CD14-positive monocyte (primary cell): ENCODE results near the gene COL4A5. TPM values are rescaled to one million over a fixed set of nuclear protein-coding genes. Genes with fewer than 3 reads are reported as not detected.

Experiments
- DNase-seq, 3 donors: peaks; one replicate each; pipeline ENCODE4 v3.0.0-alpha.2; 2011 to 2022
- H2AFZ ChIP-seq: 2 replicates; pipeline ENCODE4 v1.6.0; 2012; ENCODE audit warnings: mild to moderate bottlenecking, low read depth, low read length, inconsistent platforms; ENCODE audit not compliant: insufficient read depth, poor library complexity, severe bottlenecking
- H3K27ac ChIP-seq, 2 donors: 1 replicate in 1 of 2; 2 replicates in 1 of 2; pipeline ENCODE4 v1.5.1; 2012 to 2013; ENCODE audit warnings: low read length in 2 of 2, control low read depth in 1 of 2, inconsistent platforms in 1 of 2, low read depth in 1 of 2, mild to moderate bottlenecking in 1 of 2
- H3K27me3 ChIP-seq, 2 donors: one replicate each; pipeline versions ENCODE4 v1.6.0 to v1.6.1; 2011 to 2013; ENCODE audit warnings: low read length in 2 of 2; ENCODE audit not compliant: control insufficient read depth in 2 of 2, insufficient read depth in 2 of 2
- H3K36me3 ChIP-seq, 2 donors: replicated peaks in 1 of 2; 1 replicate in 1 of 2; 2 replicates in 1 of 2; pipeline versions ENCODE4 v1.5.1 to v1.6.1; 2012 to 2013; ENCODE audit warnings: low read length in 2 of 2, control low read depth in 1 of 2, inconsistent platforms in 1 of 2, mild to moderate bottlenecking in 1 of 2; ENCODE audit not compliant: insufficient read depth in 2 of 2, control insufficient read depth in 1 of 2
- H3K4me1 ChIP-seq, 2 donors: 1 replicate in 1 of 2; 2 replicates in 1 of 2; pipeline versions ENCODE4 v1.5.1 to v1.6.1; 2012 to 2013; ENCODE audit warnings: low read length in 2 of 2, control low read depth in 1 of 2, inconsistent platforms in 1 of 2, mild to moderate bottlenecking in 1 of 2, moderate library complexity in 1 of 2; ENCODE audit not compliant: insufficient read depth in 2 of 2, control insufficient read depth in 1 of 2
- H3K4me2 ChIP-seq: replicated peaks from 2 replicates; pipeline ENCODE3; 2012; ENCODE audit warnings: low read length, moderate library complexity, mild to moderate bottlenecking; ENCODE audit not compliant: poor library complexity, severe bottlenecking; ENCODE audit errors: extremely low read depth
- H3K4me3 ChIP-seq, 3 experiments: fragments of 200-600 bp in 1 of 3; sonication (generic) in 1 of 3; replicated peaks in 1 of 3; 1 replicate in 2 of 3; 2 replicates in 1 of 3; pipeline ENCODE4 v1.5.1; 2011 to 2013; ENCODE audit warnings: low read length in 3 of 3, mild to moderate bottlenecking in 3 of 3, control low read depth in 2 of 3, low read depth in 2 of 3, inconsistent platforms in 1 of 3, moderate library complexity in 1 of 3
- H3K79me2 ChIP-seq: 2 replicates; pipeline ENCODE4 v1.6.0; 2012; ENCODE audit warnings: mild to moderate bottlenecking, control low read depth, inconsistent platforms, low read length, moderate library complexity; ENCODE audit not compliant: insufficient read depth
- H3K9ac ChIP-seq: 2 replicates; pipeline ENCODE4 v1.6.0; 2017; ENCODE audit warnings: low read length, mild to moderate bottlenecking; ENCODE audit not compliant: insufficient read depth, poor library complexity, severe bottlenecking
- H3K9me3 ChIP-seq, 2 donors: replicated peaks in 1 of 2; 1 replicate in 1 of 2; 2 replicates in 1 of 2; pipeline versions ENCODE4 v1.5.1 to v1.6.1; 2012 to 2013; ENCODE audit warnings: low read length in 2 of 2, control low read depth in 1 of 2; ENCODE audit not compliant: control insufficient read depth in 1 of 2, insufficient read depth in 1 of 2
- H4K20me1 ChIP-seq: 2 replicates; pipeline ENCODE4 v1.6.0; 2012; ENCODE audit warnings: mild to moderate bottlenecking, low read length, control low read depth, moderate library complexity; ENCODE audit not compliant: insufficient read depth
- H3K27ac Mint-ChIP-seq, 7 donors: one replicate each; pipeline ENCODE4 v1.8.0; 2020; ENCODE audit warnings: mild to moderate bottlenecking in 7 of 7, mixed read lengths in 7 of 7, moderate library complexity in 6 of 7, inconsistent platforms in 2 of 7
- H3K27me3 Mint-ChIP-seq, 3 donors: one replicate each; pipeline ENCODE4 v1.8.0; 2021 to 2022; ENCODE audit warnings: low read depth in 3 of 3, mild to moderate bottlenecking in 3 of 3, mixed read lengths in 3 of 3, moderate library complexity in 3 of 3, inconsistent platforms in 1 of 3
- H3K36me3 Mint-ChIP-seq, 2 donors: one replicate each; pipeline ENCODE4 v1.8.0; 2020; ENCODE audit warnings: mixed read lengths in 2 of 2, inconsistent platforms in 1 of 2, mild to moderate bottlenecking in 1 of 2
- H3K4me1 Mint-ChIP-seq: one replicate; pipeline ENCODE4 v1.8.0; 2020; ENCODE audit warnings: mild to moderate bottlenecking, mixed read lengths
- H3K4me3 Mint-ChIP-seq, 2 donors: one replicate each; pipeline ENCODE4 v1.8.0; 2020; ENCODE audit warnings: mild to moderate bottlenecking in 2 of 2, mixed read lengths in 2 of 2, moderate library complexity in 1 of 2
- H3K9me3 Mint-ChIP-seq, 7 donors: one replicate each; pipeline ENCODE4 v1.8.0; 2020 to 2022; ENCODE audit warnings: mixed read lengths in 7 of 7, mild to moderate bottlenecking in 6 of 7, moderate library complexity in 6 of 7, inconsistent platforms in 2 of 7
- CTCF ChIP-seq: fragments of 200-600 bp; IDR thresholded peaks from one replicate; pipeline ENCODE4 v1.8.0; 2022; ENCODE audit warnings: antibody characterized with exemption, mild to moderate bottlenecking
- WGBS: methylation state at CpG from one replicate; pipeline ENCODE4 v1.1.5; 2013; ENCODE audit warnings: missing lambda C conversion rate; ENCODE audit not compliant: insufficient coverage; 5-methylcytosine and 5-hydroxymethylcytosine counted together
- intact Hi-C, 2 donors: fragments of 100-400 bp; cut with micrococcal nuclease; formaldehyde crosslinking; loops; one replicate each; pipeline versions ENCODE4 v1.15.0 to v1.15.1; 2023
- polyA plus RNA-seq, 3 donors: library from polyadenylated mRNA; depleted of rRNA in 1 of 3; unstranded in 2 of 3; stranded (reverse) in 1 of 3; fragments of 300-500 nt in 2 of 3; fragments of >200 nt in 1 of 3; fragmentation: Illumina TruSeq in 2 of 3; gene quantifications; 1 replicate in 2 of 3; 2 replicates in 1 of 3; pipeline ENCODE4 v1.2.3, GENCODE V29; 2012 to 2021

Gene COL4A5
- polyA plus RNA-seq, 3 donors = not detected

- no peaks in the 10 kb centered on the region for H3K4me1 ChIP-seq
- peaks cover 54 to 69% (median 67%) of the 10 kb centered on the region in 3 donors for H3K27me3 Mint-ChIP-seq
- WGBS = 4% methylated on average over 17 of the region's 62 CpGs
- H4K20me1 ChIP-seq = no peaks in the 10 kb centered on the region
- no peaks in the 10 kb centered on the region for H3K79me2 ChIP-seq
- no peak for DNase-seq
- no peak within 1 kb of the TSS for H2AFZ ChIP-seq
- no peak within 1 kb of the TSS for H3K9ac ChIP-seq
- peaks cover 10 to 68% of the 10 kb centered on the region in 2 donors for H3K27me3 ChIP-seq
- H3K9me3 ChIP-seq = peaks cover 0 to 12% of the 10 kb centered on the region in 2 donors
- peak within 1 kb of the TSS; percentile 27 for H3K4me2 ChIP-seq
- no peaks in the 10 kb centered on the region for H3K36me3 ChIP-seq
- H3K27ac ChIP-seq = no peak within 1 kb of the TSS
- no peak for TF ChIP-seq CTCF
- H3K4me3 Mint-ChIP-seq = peak within 1 kb of the TSS in 1 of 2 donors; percentile 73
- H3K4me3 ChIP-seq = no peak within 1 kb of the TSS
- peaks cover 0 to 41% (median 14%) of the 10 kb centered on the region in 7 donors for H3K9me3 Mint-ChIP-seq
- no peak within 1 kb of the TSS for H3K27ac Mint-ChIP-seq
- intact Hi-C loops = no loop called here
- H3K36me3 Mint-ChIP-seq = no peaks in the 10 kb centered on the region
- peaks cover 1% of the 10 kb centered on the region for H3K4me1 Mint-ChIP-seq
These were observed 297.2 kb downstream of the COL4A5 start, which contains the start of gene IRS4 for GRCh38 chrX:108736509-108737479. Gene IRS4, minus strand, starts transcription at chrX:108736563.

GRCh38 chrX:108737754-108738153 lies 298.1 kb downstream of the COL4A5 start:
- Mint-ChIP-seq H3K4me1 (peaks cover 1% of the 10 kb centered on the region), H3K36me3 (no peaks in the 10 kb centered on the region), H3K27me3 (peaks cover 51 to 60% (median 59%) of the 10 kb centered on the region in 3 donors), H3K4me3 (peak overlapping the region in 1 of 2 donors; percentile 30), H3K27ac (no peak overlapping the region), H3K9me3 (peaks cover 0 to 37% (median 14%) of the 10 kb centered on the region in 7 donors)
- Histone ChIP-seq H3K4me1 (no peaks in the 10 kb centered on the region), H3K79me2 (no peaks in the 10 kb centered on the region), H3K4me2 (no peak overlapping the region), H3K9ac (no peak overlapping the region), H3K4me3 (no peak overlapping the region), H4K20me1 (no peaks in the 10 kb centered on the region), H2AFZ (no peak overlapping the region), H3K27ac (no peak overlapping the region), H3K27me3 (peaks cover 10 to 59% of the 10 kb centered on the region in 2 donors), H3K36me3 (no peaks in the 10 kb centered on the region), H3K9me3 (peaks cover 0 to 8% of the 10 kb centered on the region in 2 donors)
- no CpG with 5 or more reads among the region's 5 CpGs for WGBS
- DNase-seq = no peak
- intact Hi-C loops = no loop called here
- TF ChIP-seq CTCF = no peak
